HAP-1 (cell line): Measurements from ENCODE around the gene LNP1.

Source experiments
- DNase-seq, 2 experiments: peaks; one replicate each; pipeline ENCODE4 v3.0.0-alpha.2; 2016 to 2020; ENCODE audit warnings: low spot score in 2 of 2
- H3K27me3 ChIP-seq: fragments of 250-450 bp; sonication (Bioruptor Pico); 2 replicates; pipeline ENCODE4 v1.5.1; 2020; ENCODE audit warnings: low read depth, mild to moderate bottlenecking, moderate library complexity
- H3K36me3 ChIP-seq: fragments of 250-450 bp; sonication (Bioruptor Pico); replicated peaks from 2 replicates; pipeline ENCODE4 v1.5.1; 2020; ENCODE audit warnings: mild to moderate bottlenecking
- H3K4me1 ChIP-seq: fragments of 250-450 bp; sonication (Bioruptor Pico); 2 replicates; pipeline ENCODE4 v1.5.1; 2020; ENCODE audit warnings: mild to moderate bottlenecking
- H3K4me3 ChIP-seq: fragments of 250-450 bp; sonication (Bioruptor Pico); 2 replicates; pipeline ENCODE4 v1.5.1; 2020; ENCODE audit warnings: mild to moderate bottlenecking, moderate library complexity
- H3K9me3 ChIP-seq: fragments of 250-450 bp; sonication (Bioruptor Pico); 2 replicates; pipeline ENCODE4 v1.5.1; 2020; ENCODE audit warnings: mild to moderate bottlenecking, moderate library complexity
- in situ Hi-C: fragments of 300-500 bp; cut with MboI; formaldehyde crosslinking; loops from 3 replicates; pipeline ENCODE4 v1.14.3; 2020; ENCODE audit warnings: low sequenced_read_pairs, inconsistent platforms, mixed read lengths

Gene LNP1

GRCh38 chr3:100492059-100493006 lies 91.0 kb downstream of the LNP1 start, which contains the start of gene TMEM45A:
Gene TMEM45A, plus strand, starts transcription at chr3:100492619. Its CDS starts 62,593 bp downstream, at chr3:100555212.
- DNase-seq: peak; percentile 88 to 95
- no peaks in the 10 kb centered on the region for H3K27me3 ChIP-seq
- no peaks in the 10 kb centered on the region for H3K36me3 ChIP-seq
- peaks cover 4% of the 10 kb centered on the region; the same call in 1 of the 2 replicates for H3K4me1 ChIP-seq
- H3K9me3 ChIP-seq: no peaks in the 10 kb centered on the region
- in situ Hi-C loops: no loop called here
- H3K4me3 ChIP-seq: peak within 1 kb of the TSS; percentile 45

GRCh38 chr3:100496711-100497261 lies 95.4 kb downstream of the LNP1 start:
- no peaks in the 10 kb centered on the region; the same call in 1 of the 2 replicates for H3K27me3 ChIP-seq
- H3K36me3 ChIP-seq: no peaks in the 10 kb centered on the region
- H3K4me3 ChIP-seq: no peak overlapping the region
- no peak for DNase-seq
- in situ Hi-C loops: no loop called here
- no peaks in the 10 kb centered on the region for H3K9me3 ChIP-seq
- peaks cover 2% of the 10 kb centered on the region; the same call in 1 of the 2 replicates for H3K4me1 ChIP-seq

GRCh38 chr3:100499651-100500050 lies 98.3 kb downstream of the LNP1 start:
- no peak for DNase-seq
- no peaks in the 10 kb centered on the region for H3K9me3 ChIP-seq
- H3K4me1 ChIP-seq: no peaks in the 10 kb centered on the region
- H3K36me3 ChIP-seq: no peaks in the 10 kb centered on the region
- in situ Hi-C loops: no loop called here
- H3K27me3 ChIP-seq: no peaks in the 10 kb centered on the region; the same call in 1 of the 2 replicates
- H3K4me3 ChIP-seq: no peak overlapping the region

- Histone ChIP-seq H3K9me3 (no peaks in the 10 kb centered on the region), H3K27me3 (no peaks in the 10 kb centered on the region; the same call in 1 of the 2 replicates), H3K36me3 (no peaks in the 10 kb centered on the region), H3K4me3 (no peak overlapping the region), H3K4me1 (no peaks in the 10 kb centered on the region)
- in situ Hi-C loops: no loop called here
- no peak for DNase-seq
Observed at GRCh38 chr3:100500320-100500880, 99.1 kb downstream of the LNP1 start.

- no peak for DNase-seq
- Histone ChIP-seq H3K27me3 (no peaks in the 10 kb centered on the region; the same call in 1 of the 2 replicates), H3K36me3 (no peaks in the 10 kb centered on the region), H3K4me3 (no peak overlapping the region), H3K4me1 (no peaks in the 10 kb centered on the region), H3K9me3 (no peaks in the 10 kb centered on the region)
- in situ Hi-C loops: no loop called here
Observed at GRCh38 chr3:100503448-100503847, 102.1 kb downstream of the LNP1 start.
